ENCODE data around the gene CFAP119. TPM values are rescaled to one million over a fixed set of nuclear protein-coding genes. Genes with fewer than 3 reads are reported as not detected.

CFAP119 gene
- total and polyA plus RNA-seq, 9 of the 15 experiments (the other 6 are each of a cell fraction or from before 2014, with no cell fraction given) = 5.5 to 33.7 (median 9.6) TPM

DNA sequence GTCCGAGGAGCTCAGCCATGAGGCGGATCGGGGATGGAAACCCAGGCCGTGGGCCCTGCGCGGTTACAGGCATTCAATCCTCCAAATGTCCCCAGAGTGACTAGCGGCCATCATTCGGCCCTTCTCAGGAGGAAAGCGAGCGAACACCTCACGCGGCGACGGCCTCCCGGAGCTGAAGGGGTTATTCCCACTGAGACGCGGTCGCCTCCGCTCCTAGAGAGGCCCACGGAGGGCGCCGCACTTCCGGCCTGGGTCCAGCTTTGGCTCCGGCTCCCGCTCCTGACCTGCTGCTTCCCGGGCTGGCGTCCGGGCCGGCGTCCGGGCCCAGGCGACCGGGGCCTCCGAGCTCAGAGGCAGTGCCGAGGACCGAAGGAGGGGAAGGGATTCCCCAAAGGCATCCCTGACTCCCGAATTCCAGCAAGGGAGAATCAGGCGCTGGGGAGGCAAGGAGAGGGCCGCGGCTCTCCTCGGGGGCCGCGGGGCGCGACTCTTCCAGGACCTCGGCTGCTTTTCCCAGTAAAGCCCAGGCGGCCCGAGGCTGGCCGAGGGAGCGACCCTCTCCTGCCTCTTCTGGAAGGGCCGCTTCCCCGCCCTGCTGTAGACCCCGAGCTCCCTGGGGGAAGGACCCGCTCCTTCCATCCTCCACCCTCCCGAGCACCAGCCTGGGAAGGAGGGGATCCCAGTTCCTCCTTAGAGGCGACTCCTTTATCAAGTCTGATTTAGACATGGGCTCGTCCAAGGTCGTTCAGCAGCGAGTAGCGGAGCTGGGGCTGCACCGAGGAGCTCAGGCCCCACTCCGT, 43.7 kb upstream of the CFAP119 start (continued):
- TF ChIP-seq ZMIZ1 (IDR thresholded peaks at IDR 0.05; ENCODE audit: low read depth in 2 of 2, low read length in 2 of 2) = 0 out of 4 replicates have a peak, but pooled peaks of 1 of the 2 experiments have one; percentile 31
- TF ChIP-seq, protein P1, sequence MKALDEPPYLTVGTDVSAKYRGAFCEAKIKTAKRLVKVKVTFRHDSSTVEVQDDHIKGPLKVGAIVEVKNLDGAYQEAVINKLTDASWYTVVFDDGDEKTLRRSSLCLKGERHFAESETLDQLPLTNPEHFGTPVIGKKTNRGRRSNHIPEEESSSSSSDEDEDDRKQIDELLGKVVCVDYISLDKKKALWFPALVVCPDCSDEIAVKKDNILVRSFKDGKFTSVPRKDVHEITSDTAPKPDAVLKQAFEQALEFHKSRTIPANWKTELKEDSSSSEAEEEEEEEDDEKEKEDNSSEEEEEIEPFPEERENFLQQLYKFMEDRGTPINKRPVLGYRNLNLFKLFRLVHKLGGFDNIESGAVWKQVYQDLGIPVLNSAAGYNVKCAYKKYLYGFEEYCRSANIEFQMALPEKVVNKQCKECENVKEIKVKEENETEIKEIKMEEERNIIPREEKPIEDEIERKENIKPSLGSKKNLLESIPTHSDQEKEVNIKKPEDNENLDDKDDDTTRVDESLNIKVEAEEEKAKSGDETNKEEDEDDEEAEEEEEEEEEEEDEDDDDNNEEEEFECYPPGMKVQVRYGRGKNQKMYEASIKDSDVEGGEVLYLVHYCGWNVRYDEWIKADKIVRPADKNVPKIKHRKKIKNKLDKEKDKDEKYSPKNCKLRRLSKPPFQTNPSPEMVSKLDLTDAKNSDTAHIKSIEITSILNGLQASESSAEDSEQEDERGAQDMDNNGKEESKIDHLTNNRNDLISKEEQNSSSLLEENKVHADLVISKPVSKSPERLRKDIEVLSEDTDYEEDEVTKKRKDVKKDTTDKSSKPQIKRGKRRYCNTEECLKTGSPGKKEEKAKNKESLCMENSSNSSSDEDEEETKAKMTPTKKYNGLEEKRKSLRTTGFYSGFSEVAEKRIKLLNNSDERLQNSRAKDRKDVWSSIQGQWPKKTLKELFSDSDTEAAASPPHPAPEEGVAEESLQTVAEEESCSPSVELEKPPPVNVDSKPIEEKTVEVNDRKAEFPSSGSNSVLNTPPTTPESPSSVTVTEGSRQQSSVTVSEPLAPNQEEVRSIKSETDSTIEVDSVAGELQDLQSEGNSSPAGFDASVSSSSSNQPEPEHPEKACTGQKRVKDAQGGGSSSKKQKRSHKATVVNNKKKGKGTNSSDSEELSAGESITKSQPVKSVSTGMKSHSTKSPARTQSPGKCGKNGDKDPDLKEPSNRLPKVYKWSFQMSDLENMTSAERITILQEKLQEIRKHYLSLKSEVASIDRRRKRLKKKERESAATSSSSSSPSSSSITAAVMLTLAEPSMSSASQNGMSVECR (CRISPR knock-in tag; IDR thresholded peaks at IDR 0.05) = peak; percentile 82; the same call in 1 of the 2 replicates
- TF ChIP-seq ELF2 (CRISPR knock-in tag; IDR thresholded peaks at IDR 0.05) = peak; percentile 93
- TF ChIP-seq GTF2A2 (tag; IDR thresholded peaks at IDR 0.05) = peak; percentile 74

Data from K562 (cell line).